Measurements from ENCODE around the gene RNF208.
A peak's percentile ranks its signal among the peaks of the same experiment; 100 is the strongest.
"Not testable (repeated sequence)": the region's sequence is repeated elsewhere in the genome, so short reads cannot be mapped to it uniquely, and the experiment has no call there.

Gene RNF208

DNA sequence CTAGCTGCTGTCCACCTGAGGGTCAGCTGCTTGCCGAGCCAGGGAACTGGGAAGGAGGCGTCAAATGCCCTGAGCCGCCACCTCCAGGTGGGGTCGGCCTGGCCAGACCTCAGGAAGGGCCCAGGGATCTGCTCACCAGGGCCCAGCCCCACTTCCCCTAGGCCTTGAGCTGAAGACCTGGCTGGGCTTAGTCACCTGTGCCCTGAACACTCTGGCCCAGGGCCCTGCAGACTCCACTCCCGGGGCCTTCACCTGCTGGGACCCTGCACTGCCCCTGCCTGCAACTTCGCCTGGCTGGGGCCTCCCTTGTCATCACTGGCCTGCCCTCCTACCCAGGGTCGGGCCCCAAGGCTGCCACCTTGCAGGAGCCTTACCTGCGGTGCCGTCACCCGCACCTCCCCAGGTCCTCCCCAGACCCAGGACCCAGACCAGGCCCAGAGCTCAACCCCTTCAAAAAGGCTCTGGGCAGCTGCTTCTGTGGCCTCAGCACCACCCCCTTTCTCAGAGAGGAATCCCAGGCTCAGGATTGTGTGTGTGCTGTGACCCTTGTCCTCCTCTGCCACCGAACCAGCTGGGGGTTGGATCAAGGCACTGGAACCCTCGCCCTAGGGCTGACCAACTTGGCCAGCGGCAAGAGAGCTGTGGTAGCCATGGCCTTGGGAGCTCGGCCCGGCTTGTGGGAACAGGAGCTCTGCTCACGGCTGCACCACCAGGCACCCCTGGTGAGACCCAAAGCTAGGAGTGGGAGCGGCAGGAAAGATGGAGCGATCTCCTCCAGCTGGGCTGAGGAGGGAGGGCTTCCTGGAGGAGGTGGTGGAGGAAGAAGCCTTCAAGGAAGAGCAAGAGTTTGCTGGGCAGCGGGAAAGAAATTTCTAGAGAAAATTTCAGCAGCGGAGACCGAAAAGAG lies 31.9 kb upstream of the RNF208 start:
- no peak for DNase-seq (ENCODE audit: low read depth in 2 of 2, low spot score in 1 of 2)

- DNase-seq (ENCODE audit: low read depth in 2 of 2, low spot score in 1 of 2): no peak
These were observed 30.8 kb upstream of the RNF208 start for GRCh38 chr9:137252555-137253506.

- DNase-seq (ENCODE audit: low read depth in 2 of 2, low spot score in 1 of 2): no peak
These were observed 29.6 kb upstream of the RNF208 start for GRCh38 chr9:137251490-137252268.

DNA sequence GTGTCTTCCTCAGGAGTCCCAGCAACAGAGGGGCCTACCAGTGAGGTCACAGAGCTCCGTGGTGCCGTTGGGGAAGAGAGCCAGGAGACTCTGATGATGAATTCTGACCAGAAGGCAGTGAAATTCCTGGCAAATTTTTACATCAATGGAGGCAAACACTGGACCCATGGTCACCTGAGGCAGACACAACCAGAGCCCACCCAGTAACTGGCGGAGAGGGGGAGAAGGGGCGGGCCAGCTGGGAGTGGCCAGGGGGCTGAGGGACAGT lies 29.1 kb upstream of the RNF208 start, which contains the start of gene STPG3:
TSS of gene STPG3 (plus strand) at position 93 of the 268 bp plus-strand sequence. CDS start at position 94, 1 bp downstream.
- no peak for DNase-seq (ENCODE audit: low read depth in 2 of 2, low spot score in 1 of 2)

DNA sequence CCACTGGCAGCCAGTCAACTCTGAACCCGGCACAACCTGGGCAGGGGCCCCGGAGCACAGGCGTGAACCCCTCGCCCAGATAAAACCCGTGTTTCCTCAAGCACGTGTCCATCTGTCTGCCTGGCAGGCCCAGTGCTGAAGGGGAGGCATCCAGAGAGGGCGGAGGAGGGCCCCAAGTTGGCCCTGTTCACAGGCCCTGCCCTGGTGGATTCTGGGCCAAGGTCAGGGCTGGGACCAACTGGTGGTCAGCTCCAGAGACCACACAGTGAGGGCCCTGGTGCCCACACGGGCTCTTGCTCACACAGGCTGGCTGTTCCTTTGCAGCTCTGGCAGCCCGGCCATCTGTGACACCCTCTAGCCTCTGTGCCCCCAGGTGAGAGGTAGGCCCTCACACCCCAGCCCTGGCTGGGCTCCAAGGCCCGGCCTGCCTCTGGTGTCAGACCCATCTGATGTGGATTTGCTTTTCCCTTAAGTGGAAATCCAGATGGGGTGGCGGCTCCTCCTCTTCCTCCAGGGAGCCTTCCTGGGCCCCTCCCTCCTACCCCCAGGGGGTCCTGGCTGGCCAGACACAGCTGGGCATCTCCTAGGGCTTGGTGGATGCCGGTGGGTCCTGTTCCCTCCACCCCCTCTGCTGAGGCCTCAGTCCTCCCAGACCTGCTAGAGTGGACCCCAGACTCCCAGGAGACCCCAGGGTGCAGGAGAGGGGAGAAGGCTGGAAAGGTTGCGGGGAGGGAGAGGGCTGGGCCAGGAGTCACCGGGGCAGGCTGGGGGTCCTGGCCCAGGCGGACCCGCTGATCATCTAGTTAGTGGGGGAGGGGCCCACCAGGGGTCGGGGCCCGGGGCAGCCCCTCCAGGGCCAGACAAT lies 28.5 kb upstream of the RNF208 start:
- no peak for DNase-seq (ENCODE audit: low read depth in 2 of 2, low spot score in 1 of 2)

GRCh38 chr9:137247916-137248175 lies 25.8 kb upstream of the RNF208 start:
- no peak for DNase-seq (ENCODE audit: low read depth in 2 of 2, low spot score in 1 of 2)

DNA sequence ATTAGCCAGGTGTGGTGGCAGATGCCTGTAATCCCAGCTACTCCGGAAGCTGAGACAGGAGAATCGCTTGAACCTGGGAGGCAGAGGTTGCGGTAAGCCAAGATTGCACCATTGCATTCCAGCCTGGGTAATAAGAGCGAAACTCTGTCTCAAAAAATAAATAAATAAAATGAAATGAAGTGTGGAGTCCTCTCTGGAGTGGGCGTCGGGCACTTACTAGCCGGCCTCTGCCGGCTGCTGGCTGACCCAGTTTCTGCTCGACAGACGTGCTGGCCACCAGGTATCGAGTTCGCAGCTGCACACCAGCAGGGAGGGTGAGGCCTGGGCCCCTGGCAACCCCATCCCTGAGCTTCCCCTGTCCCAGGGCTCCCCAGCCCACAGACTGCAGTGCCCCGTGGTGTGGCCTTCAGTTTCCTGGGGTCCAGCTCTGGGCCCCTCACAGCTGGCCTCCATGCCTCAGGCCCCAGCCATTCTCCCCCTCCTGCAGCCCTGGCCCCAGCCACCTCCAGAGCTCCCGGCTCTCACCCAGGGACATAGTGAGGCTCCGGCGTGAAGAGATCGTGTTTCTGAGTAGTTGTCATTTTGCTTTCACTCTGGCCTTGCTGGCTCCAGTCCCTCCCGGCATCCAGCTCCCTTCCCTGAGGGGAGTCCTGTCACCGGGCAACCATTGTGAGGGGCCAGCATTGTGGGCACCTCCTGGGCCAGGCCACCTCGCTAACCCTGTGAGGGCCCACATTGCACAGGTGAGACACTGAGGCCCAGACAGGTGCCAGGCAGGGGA lies 25.3 kb upstream of the RNF208 start:
- no peak for DNase-seq (ENCODE audit: low read depth in 2 of 2, low spot score in 1 of 2)

GRCh38 chr9:137245450-137246421 lies 23.7 kb upstream of the RNF208 start:
- DNase-seq (ENCODE audit: low read depth in 2 of 2, low spot score in 1 of 2): no peak

DNA sequence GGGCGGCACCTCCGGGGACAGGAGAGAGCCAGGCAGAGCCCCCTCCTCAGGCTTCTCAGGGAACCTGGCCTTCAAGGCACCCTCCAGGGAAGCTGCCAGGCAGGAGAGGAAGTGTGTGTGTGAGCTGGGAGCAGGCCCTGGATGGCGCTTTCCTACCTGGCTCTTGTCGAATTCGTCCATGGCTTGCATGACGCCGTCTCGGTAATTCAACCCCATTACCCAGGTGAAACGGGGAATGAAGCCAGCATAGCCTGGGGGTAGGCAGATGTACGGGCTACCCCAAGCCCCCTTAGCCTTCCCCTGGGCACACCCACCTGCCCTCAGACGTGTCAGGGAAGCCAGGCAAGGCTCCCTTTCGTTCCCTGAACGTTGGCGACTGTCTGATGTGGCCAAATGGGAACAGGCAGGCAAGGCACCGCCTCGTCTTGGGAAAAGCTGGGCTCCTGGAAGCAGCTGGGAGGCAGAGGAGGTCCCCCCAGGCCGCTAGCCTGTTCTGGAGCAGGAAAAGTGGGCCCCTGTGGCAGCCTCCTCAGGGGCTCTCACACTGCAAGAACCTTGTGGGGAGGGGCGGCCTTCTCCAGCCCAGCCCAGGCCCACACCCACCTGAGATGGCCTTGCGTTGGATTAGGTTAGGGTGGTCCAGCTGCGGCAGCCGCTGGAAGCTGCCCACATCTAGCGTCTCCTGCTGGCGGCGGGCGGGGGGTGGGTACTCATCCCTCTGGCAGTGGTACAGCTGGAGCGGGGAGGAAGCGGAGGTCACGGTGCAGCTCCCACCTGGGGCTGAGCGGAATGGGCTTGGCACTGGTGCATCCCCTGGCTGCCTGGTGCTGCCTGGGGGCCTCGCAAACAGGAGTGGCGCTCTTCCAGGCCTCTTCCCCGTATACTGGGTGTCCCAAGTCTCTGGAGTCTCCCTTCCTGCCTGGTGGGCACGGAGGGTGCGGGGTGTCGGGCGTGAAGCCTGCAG lies 22.7 kb upstream of the RNF208 start:
- no peak for DNase-seq (ENCODE audit: low read depth in 2 of 2, low spot score in 1 of 2)

DNA sequence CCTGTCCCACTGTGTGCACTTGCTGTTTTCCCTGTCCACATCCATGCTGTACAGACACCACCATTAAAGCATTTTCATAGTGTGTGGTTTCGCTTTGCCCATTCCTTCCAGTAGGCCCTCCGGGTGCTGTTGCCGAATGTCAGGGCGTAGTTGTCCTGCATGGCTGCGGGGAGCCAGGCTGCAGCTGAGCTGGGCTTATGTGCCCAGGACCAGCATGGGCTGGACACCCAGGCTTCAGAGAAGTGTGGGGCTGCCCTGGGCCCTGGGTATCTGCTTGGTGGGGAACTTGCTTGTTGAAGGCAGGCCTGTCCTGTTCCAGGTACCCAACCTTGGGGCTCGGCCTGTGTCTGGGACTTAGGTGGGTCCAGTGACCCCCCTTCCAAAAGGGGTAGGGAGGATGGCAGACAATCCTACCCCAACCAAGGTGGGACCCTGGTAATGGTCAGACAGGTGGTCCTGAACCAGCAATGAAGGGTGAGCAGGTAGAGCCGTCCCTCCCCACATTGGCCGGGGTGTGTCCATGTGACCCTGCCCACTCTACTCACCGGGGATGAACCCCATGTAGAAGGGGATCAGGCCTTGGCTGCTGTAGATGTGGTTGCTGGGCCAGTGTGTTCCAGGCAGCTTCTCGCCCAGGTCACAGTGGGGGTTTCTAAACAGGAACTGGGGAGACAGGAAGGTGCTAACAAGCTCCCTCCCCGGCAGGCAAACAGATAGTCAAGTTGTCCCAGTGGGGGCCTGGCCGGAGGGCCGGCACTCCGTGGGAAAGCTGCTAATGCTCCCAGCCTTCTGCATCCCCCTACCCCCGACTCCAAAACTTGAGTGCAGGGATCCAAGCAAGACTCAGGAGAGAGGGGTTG lies 21.8 kb upstream of the RNF208 start:
- no peak for DNase-seq (ENCODE audit: low read depth in 2 of 2, low spot score in 1 of 2)

DNA sequence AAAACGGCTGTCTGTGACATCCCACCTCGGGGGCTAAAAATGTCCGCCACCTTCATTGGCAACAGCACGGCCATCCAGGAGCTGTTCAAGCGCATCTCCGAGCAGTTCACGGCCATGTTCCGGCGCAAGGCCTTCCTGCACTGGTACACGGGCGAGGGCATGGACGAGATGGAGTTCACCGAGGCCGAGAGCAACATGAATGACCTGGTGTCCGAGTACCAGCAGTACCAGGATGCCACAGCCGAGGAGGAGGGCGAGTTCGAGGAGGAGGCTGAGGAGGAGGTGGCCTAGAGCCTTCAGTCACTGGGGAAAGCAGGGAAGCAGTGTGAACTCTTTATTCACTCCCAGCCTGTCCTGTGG lies 21.2 kb upstream of the RNF208 start:
- DNase-seq (ENCODE audit: low read depth in 2 of 2, low spot score in 1 of 2): not testable (repeated sequence)

- DNase-seq (ENCODE audit: low read depth in 2 of 2, low spot score in 1 of 2): no peak
These were observed 20.5 kb upstream of the RNF208 start for GRCh38 chr9:137242269-137243203.

DNA sequence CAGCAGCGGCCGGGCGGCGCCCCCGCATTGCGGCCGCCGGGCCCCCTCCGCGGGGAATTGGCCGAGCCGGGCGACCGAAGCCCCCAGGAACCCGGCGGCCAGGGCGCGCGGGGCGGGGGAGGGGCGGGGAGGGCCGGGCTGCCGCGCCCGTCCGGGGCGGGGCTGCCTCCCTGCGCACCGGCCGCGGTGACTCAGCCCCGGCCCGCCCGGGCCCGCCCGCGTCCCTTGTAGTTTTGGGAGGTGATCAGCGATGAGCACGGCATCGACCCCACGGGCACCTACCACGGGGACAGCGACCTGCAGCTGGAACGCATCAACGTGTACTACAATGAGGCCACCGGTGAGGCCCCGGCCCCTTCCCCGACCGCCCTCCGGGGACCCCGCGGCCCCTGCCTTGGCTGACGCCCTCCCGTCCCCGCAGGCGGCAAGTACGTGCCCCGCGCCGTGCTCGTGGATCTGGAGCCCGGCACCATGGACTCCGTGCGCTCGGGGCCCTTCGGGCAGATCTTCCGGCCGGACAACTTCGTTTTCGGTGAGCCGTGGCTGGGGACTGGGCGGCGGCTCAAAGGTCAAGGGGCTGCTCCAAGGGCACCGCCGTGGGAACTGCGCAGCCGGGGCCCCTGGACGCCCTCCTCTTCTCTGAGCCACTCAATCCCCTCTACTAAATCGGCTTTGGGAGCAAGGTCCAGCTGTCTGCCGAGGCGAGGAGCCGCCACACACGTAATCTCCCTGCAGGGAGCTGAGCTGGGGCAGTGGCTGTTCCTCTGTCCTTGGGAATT lies 19.6 kb upstream of the RNF208 start:
- peak in 1 of 2 donors; percentile 57 for DNase-seq (ENCODE audit: low read depth in 2 of 2, low spot score in 1 of 2)

GRCh38 chr9:137240841-137241489 lies 18.9 kb upstream of the RNF208 start, which contains the start of gene TUBB4B:
Gene TUBB4B (plus strand): TSS chr9:137241287. CDS start chr9:137241361, 74 bp downstream.
- DNase-seq (ENCODE audit: low read depth in 2 of 2, low spot score in 1 of 2): peak; percentile 94 to 95
